ENCODE data around the gene STAT4.

DNA sequence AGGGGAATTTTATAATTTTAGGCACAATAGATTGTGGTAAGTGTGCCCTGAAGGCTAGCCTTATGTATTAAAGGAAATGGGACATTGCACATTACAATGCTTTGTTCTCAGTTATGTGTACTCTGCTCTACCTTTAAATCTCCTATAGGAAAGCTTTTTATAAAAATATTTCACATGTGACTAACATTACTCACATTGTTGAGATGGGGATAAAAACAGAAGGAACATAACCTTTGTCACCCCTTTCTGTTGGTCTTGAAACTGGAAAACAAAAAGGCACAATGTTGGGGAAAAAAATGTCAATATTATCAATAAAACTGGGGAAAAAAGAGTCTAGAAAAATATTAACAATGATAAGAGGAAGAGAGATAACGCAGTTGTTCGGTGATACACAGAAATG lies 119.5 kb downstream of the STAT4 start:
- no peak for TF ChIP-seq CTCF (IDR thresholded peaks at IDR 0.05)
- TF ChIP-seq POLR2A (IDR thresholded peaks at IDR 0.05), result no peak

Measured in thyroid gland (tissue), 4 donors.